NCI-H1694 treated with DMSO at 0.1 percent for 48 hours (cell line): ENCODE results near the gene TCHP.

Source experiments
- DNase-seq: peaks from one replicate; lab custom pipeline; 2025; lab: John Stamatoyannopoulos, UW

Gene TCHP

GRCh38 chr12:109932878-109933503 is 32.9 kb downstream of the TCHP start:
- no peak for DNase-seq

GRCh38 chr12:109934026-109934425 is 34.0 kb downstream of the TCHP start:
- DNase-seq, result no peak

- no peak for DNase-seq
Observed at GRCh38 chr12:109937371-109937770, 37.3 kb downstream of the TCHP start.

- DNase-seq, result no peak
Observed at GRCh38 chr12:109938947-109939346, 38.9 kb downstream of the TCHP start.

- DNase-seq, result no peak
Observed at GRCh38 chr12:109939504-109939903, 39.4 kb downstream of the TCHP start.

GRCh38 chr12:109940339-109940923 is 40.4 kb downstream of the TCHP start:
- no peak for DNase-seq

- no peak for DNase-seq
Observed at GRCh38 chr12:109943811-109944210, 43.7 kb downstream of the TCHP start.

- DNase-seq, result no peak
Observed at GRCh38 chr12:109944561-109945359, 44.7 kb downstream of the TCHP start.

GRCh38 chr12:109946505-109946904 is 46.4 kb downstream of the TCHP start:
- DNase-seq, result no peak

- no peak for DNase-seq
Observed at GRCh38 chr12:109946913-109947312, 46.8 kb downstream of the TCHP start.

- DNase-seq, result no peak
Observed at GRCh38 chr12:109947521-109947920, 47.4 kb downstream of the TCHP start.

GRCh38 chr12:109948368-109948767 is 48.3 kb downstream of the TCHP start:
- no peak for DNase-seq

GRCh38 chr12:109949089-109949488 is 49.0 kb downstream of the TCHP start:
- DNase-seq, result no peak

- DNase-seq, result no peak
Observed at GRCh38 chr12:109950625-109951024, 50.6 kb downstream of the TCHP start.

GRCh38 chr12:109951136-109951535 is 51.1 kb downstream of the TCHP start:
- no peak for DNase-seq

- no peak for DNase-seq
Observed at GRCh38 chr12:109951751-109952150, 51.7 kb downstream of the TCHP start.

- DNase-seq, result no peak
Observed at GRCh38 chr12:109952160-109952858, 52.2 kb downstream of the TCHP start.

GRCh38 chr12:109952873-109953272 is 52.8 kb downstream of the TCHP start:
- DNase-seq, result no peak

GRCh38 chr12:109953656-109954055 is 53.6 kb downstream of the TCHP start:
- DNase-seq, result no peak

- no peak for DNase-seq
Observed at GRCh38 chr12:109958374-109958773, 58.3 kb downstream of the TCHP start.

GRCh38 chr12:109959411-109960093 is 59.5 kb downstream of the TCHP start:
- DNase-seq, result no peak

GRCh38 chr12:109961201-109961600 is 61.1 kb downstream of the TCHP start:
- no peak for DNase-seq
